HG03025 (cell line): ENCODE data around the gene DNAH10.

Experiments used
- ATAC-seq: cut with Tn5 transposase; IDR thresholded peaks from one replicate; pipeline ENCODE4 v1.9.1; 2021; ENCODE audit warnings: mild to moderate bottlenecking, moderate library complexity; ENCODE audit not compliant: unreplicated experiment, low FRiP score

The DNAH10 gene

DNA sequence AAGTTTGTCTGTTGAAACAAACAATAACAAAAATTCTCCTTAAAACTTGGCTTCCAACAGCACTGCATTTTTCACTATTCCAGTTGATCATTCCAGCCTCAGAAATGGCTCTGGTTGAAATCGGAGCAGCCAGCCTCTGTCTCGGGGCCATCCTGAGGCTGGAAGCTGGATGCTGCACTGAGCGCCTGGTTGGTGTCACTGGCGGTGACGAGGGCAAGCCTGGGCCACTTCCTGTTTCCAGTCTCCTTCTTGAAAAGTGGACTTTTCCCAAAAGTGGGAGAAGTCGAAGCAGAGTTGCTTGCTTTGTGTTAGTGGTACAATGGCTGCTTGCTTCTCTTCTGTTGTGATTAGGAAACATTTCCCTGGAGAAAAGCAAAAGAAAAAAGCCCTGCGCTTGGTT lies 161.8 kb downstream of the DNAH10 start:
- no peak for ATAC-seq

GRCh38 chr12:123924539-123924938 lies 162.4 kb downstream of the DNAH10 start:
- no peak for ATAC-seq

GRCh38 chr12:123928274-123928865 lies 166.3 kb downstream of the DNAH10 start:
- ATAC-seq, result no peak

DNA sequence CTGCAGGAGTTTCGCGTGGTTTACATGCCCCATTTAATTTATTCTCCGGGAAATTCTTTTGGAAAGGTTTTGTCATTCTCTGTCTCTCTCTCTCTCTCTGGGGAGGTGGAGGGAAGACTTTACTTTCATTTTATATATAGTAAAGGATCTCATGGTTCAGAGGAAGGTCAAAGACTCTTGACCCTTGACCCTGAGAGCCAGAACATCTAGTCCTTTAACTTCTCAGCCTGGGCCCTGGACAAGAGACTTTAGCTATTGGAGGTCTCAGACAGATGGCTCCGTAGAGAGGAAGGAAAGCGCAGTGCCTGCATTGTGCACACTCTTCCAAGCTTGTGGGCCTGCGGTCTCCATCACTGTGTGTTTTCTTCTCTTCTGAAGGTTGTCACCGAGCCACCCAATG lies 166.8 kb downstream of the DNAH10 start:
- no peak for ATAC-seq

DNA sequence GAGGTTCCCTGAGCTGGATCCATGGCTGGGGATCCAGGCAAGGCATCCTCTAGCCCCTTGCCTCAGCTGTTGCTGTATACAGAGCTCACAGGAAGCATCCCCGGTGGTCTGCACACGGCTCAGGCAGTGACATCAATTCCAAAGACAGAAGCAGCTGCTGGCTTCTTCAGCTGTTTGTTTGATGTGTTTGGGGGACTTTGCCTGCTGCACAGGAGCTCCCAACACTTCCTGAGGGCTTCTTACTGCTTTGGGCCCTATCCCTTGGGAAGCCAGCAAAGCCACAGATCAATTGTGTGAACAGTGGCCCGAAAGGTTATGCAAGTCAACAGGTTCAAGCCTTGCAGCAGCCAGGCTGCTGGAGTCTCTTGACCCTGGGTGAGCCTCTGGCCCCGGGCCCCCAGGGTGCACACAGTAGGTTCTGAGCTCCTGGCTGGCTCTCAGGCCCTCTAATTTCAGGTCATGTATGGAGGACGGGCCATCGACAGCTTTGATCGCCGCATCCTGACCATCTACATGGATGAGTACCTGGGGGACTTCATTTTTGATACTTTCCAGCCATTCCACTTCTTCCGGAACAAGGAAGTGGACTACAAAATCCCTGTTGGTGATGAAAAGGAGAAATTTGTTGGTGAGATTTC lies 168.0 kb downstream of the DNAH10 start:
- no peak for ATAC-seq

GRCh38 chr12:123931686-123932321 lies 169.7 kb downstream of the DNAH10 start:
- no peak for ATAC-seq

DNA sequence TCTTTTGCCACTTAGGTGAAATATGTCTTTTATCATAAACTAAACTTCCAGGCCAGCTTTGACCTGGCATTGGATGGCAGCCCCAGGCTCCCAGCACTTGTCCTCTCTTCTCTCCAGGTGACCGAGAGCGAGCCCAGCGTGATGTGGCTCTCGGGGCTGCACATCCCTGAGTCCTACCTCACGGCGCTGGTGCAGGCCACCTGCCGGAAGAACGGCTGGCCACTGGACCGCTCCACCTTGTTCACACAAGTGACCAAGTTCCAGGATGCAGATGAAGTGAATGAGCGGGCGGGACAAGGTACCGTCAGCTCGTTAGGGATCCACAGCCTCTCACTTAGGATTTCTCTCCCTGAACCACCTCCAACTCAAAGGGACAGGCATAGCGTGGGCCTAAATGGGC lies 171.1 kb downstream of the DNAH10 start:
- no peak for ATAC-seq

DNA sequence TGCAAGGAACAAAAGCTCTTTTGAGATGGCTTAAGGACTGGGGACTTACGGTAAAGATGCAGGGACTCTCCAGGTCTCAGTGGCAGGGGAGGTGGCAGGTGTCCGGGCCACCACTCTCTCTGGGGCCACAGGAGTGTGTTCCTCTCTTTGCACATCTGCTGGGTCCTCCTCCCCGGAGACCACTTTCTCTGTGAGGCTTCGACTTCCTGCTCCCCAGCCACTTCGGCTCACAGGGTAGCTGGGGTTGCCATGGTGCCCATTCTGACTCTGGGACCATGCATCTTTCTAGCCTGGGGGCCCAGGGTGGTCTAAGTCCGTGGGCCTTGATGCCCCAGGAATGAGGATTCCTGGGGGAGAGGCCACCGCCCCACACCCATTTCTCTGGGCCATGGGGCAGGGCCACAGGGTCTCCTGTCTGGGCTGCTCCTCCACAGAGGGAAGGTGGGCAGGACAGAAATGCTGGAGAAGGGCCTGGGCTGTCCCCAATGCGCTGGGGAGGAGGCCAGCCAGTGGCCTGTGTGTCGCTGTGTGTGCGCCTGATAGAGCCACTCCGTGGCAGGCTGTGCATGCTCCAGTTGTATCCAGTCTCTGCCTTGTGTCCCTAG lies 172.0 kb downstream of the DNAH10 start:
- no peak for ATAC-seq

- no peak for ATAC-seq
Observed at GRCh38 chr12:123934829-123935228, 172.7 kb downstream of the DNAH10 start.

DNA sequence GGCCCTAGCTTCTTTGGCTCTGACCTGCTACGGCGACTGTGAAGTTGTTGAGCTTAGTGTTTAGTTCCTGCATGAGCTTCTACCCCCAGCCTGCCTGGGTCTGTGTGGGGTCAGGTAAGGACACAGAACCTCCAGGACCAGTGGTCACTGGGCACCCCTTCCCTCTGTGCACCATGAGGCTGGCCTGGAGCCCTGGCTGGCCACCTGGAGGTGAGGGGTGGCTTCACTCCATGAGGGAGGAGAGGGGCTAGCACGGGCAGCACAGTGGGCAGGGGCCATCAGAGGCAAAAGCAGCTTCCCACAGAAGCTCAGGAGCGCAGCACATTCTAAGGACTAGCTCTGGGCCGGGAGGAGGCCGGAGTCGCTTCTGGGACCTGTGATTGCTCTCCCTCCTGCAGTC lies 173.9 kb downstream of the DNAH10 start:
- no peak for ATAC-seq

- no peak for ATAC-seq
Observed at GRCh38 chr12:123936471-123936870, 174.4 kb downstream of the DNAH10 start.

- no peak for ATAC-seq
Observed at GRCh38 chr12:123936956-123937706, 175.0 kb downstream of the DNAH10 start.

DNA sequence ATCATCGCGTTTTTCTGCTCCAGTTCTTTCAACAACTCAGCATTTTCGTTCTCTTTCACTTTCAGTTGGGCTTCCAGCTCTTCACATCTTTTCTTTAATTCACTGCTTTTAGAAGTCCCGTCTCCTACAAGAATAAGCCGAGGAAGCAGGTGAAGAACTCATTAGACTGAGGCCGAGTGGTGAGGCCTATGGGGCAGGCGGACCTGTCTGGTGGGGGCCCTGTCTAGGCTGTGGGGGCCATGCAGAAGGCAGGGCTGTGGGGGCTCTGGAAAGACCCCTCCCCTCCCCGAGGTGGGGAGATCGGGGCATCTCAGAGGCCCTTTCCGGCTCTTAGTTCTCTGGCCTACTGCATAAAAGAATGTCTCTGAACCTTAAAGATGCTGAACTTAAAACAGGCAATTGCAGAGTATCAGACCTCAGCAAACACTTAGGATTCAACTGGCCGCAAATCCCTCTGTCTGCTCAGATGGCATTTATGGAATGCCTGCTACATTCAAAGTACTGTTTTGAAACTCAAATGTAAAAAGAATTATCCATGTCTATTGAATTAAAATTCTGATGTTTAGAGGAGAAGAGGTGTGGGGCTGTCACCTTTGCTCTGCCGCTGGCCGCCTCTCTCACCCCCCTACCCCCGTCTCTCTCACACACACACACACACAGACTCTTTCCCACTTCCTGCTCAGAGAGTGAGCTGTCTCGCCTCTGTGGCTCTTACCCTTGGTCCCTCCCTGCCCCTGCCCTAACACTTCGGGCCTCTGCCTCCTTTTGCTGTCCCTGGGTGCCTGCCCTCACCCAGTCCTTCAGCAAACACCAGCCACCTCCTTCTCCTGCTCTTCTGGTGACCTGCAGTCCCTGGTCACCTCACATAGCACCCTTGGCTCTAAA lies 175.8 kb downstream of the DNAH10 start:
- ATAC-seq, result no peak

GRCh38 chr12:123938679-123939480 lies 176.8 kb downstream of the DNAH10 start:
- no peak for ATAC-seq

DNA sequence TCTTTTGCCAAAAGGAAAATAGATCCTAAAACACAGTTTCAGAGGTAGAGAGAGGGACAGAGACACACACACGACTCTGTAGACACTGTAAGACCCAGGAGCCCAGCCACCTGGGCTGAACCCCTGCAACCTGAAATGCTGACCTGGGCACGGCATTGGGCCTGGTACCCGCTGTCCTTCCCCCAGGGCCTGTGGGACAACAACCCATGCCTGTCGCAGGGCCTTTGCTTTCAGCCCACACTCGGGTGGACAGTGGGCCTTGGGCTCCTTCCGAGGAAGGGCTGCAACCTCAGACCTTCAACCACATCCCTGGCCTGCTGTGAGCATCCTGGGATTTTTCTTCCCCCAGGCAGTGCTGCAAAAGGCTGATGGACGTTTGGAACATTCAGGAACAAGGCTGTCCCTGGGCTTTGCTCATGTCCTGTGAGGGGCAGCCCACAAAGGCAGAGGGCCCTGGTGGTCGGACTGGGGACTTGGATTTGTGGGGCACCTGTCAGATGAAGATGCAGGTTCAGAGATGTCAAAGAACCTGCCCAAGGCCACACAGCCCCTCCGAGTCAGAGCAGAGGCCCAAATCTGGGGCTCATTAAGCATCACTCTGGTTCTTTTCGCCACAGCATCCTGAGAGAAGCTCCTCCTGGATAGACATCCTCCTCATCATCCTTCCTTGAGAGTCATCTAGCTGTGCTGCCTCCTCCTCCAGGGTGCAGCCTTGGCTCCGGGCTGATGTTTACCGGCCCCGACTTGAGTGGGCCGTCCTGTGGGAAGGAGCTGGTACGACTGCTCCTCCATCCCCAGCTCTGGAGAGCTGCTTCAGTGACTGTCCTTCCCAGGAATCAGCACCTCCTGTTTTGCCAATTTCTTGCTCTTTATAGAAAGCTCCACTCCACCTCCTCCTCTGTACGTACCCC lies 177.9 kb downstream of the DNAH10 start:
- no peak for ATAC-seq

DNA sequence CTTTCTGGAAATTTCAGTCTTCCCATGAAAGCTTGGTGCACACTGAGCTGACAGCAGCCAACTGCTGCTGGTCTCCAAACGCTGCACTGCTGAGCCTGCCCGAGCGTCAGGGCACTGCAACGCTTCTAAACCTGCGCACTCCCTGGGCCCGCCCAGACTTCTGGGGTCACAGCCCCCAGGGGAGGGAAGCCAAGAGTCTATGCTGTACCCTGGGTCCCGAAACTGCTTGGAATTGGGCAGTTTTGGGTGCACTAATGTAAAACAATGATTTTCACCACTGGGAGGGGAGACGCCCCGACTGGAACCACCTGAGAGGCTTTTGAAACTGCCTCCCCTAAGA lies 178.5 kb downstream of the DNAH10 start:
- no peak for ATAC-seq

DNA sequence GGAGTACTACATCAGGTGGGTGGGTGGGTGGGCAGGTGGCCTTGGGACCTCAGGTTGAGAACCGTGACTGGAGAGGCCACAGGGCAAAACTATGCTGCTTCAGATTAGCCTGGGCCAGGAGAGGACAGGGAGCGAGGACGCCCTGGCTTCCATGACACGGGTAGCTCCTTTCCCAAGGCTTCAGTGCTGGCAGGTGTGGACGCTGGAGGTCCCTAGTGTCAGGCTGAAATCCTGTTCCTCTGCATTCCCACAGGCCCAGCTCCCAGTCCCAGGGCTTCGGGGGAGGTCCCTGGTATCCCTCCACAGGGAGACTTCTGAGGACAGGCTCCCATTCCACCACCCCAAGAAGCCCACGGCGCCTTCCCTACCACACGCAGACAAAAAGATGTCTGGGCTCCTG lies 178.9 kb downstream of the DNAH10 start:
- ATAC-seq, result no peak

DNA sequence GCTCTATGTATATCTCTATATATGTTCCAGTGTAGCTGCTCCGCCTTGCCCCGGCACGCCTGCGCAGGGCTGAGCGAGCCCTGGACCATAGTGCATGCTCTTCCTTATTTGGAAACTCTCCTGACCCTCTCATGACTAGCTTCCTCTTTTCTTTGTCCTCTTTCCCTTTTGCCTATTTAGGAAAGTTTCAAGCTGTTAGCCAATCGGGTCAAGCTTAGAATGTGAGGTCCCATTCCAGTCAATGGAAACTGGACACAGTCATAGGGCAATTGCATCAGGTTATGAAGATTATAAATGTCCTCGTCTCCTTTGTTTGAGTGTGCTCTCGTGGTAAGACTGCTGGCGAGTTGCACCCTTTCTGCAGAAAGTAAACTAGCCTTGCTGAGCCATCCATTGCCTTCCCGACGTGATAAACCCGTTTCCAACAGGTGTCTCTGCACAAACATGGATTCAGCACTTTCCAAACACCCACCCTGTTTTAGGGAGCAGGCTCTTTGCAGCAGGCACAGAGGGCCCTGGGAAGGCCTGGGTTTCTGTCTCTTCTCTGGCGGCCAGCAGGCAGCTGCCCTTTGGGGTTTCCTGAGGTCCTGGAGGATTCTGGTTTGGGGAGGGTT lies 179.6 kb downstream of the DNAH10 start:
- no peak for ATAC-seq
